ENCODE results near the gene HYKK.

DNA sequence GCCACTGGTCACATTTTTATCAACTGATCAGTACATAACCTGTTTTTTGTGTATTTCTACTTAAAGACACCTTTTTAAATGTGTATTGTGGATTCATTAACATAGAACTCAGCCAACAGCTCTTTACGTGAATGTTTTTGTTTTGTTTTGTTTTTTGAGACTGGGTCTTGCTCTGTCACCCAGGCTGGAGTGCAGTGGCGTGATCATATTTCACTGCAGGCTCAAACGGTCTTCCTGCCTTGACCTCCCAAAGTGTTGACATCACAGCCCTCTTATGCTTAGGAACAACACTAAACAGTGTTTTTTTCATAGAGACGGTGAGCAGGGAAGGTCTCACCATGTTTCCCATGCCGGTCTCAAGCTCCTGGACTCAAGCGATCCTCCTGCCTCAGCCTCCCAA, 42.8 kb downstream of the HYKK start:
- TF ChIP-seq, protein P1, sequence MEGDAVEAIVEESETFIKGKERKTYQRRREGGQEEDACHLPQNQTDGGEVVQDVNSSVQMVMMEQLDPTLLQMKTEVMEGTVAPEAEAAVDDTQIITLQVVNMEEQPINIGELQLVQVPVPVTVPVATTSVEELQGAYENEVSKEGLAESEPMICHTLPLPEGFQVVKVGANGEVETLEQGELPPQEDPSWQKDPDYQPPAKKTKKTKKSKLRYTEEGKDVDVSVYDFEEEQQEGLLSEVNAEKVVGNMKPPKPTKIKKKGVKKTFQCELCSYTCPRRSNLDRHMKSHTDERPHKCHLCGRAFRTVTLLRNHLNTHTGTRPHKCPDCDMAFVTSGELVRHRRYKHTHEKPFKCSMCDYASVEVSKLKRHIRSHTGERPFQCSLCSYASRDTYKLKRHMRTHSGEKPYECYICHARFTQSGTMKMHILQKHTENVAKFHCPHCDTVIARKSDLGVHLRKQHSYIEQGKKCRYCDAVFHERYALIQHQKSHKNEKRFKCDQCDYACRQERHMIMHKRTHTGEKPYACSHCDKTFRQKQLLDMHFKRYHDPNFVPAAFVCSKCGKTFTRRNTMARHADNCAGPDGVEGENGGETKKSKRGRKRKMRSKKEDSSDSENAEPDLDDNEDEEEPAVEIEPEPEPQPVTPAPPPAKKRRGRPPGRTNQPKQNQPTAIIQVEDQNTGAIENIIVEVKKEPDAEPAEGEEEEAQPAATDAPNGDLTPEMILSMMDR (IDR thresholded peaks at IDR 0.05), result no peak
- TF ChIP-seq EZH2 (IDR thresholded peaks at IDR 0.05; ENCODE audit: borderline replicate concordance, insufficient read depth, low read depth, low read length, poor library complexity, severe bottlenecking), result no peak
